GM21786 (cell line): ENCODE data around the gene STIMATE.

Experiments used
- ATAC-seq: cut with Tn5 transposase; IDR thresholded peaks from one replicate; pipeline ENCODE4 v1.9.1; 2021; ENCODE audit not compliant: unreplicated experiment

The STIMATE gene

GRCh38 chr3:52793702-52794611 lies 103.4 kb downstream of the STIMATE start:
- ATAC-seq: no peak

DNA sequence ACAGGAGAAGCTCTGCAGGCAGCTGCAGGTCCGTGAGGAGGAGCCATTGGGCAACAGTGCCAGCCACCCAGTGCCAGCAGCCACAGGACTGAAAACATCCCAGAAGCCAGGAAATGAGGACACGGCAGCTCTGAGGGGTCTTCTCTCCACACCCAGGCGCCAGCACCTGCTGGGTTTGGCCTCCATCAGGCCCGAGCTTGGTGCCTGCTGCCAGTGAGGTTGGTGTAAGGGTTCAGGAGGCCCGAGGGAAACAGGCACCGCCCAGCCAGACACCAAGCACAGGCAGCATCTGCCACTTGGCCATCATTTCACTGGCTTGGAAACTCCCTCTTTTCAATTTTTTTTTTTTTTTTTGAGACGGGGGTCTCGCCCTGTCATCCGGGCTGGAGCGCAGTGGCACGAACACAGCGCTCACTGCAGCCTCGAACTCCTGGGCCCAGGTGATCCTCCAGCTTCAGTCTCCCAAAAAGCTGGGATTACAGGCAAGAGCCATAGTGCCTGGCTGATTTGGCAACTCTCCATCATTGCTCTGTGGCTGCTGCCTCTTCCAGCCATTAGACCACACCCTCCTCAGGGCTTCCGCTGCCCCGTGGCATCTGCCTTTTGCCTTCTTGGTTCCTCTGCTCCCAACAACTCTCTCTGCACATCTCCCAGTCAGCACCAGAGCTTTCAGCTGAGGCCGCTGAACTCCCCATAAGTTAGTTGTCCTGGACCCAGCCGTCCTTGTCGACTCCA lies 104.2 kb downstream of the STIMATE start:
- ATAC-seq: no peak

DNA sequence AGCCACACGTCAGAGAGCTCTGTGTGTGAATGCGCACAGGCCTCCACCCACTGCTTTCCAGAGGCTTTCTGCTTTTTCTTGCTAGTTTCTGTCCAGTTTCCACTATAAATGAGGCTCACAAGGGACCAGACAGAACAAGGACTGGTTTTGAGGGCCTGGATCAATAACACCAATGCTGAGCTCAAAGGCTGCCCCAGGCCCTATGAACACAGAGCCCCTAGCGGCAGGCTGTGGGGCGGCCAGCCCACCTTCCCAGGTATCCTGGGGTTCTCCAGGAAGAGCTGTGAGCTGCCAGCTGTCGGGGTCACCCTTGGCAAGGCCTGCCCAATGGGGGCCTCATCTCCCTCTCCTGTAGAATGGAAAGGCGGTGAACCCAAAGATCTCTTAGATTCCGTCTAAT lies 104.9 kb downstream of the STIMATE start:
- no peak for ATAC-seq

DNA sequence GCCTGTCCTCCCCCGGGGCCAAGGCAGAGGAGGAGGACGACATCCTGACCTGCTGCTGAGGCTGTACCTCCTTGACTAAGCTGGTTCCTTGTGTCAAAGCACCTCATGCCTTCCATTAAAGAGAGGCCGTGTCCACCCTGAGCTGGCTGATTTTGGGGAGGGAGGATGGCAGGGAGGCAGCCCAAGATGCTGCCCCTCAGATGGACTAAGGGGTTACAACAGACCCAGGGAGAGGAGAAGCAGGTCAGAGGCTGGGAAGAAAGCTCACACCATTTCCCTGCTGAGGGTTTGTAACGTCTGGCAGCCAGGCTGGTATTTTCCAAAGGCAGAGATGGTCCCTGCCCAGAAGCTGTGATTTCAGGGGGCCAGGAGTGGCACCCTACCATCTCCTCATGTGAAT lies 105.4 kb downstream of the STIMATE start:
- ATAC-seq: no peak

DNA sequence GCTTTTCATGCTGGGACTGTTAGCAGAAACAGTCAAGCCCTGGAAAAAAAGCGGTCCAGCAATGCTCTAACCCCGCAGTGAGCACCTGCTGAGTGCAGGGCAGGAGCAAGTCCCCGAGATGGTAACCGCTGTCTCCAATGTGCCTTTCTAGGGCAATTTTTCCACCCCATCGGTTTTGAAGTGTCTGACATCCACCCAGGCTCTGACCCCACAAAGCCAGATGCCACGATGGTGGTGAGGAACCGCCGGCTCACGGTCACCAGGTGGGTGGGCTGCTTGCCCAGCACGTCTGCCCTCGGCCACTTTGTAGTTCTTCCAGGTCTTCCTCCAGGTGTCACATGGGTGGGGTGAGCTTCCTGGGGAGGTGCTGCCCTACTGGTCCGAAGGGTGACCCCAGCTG lies 106.0 kb downstream of the STIMATE start:
- no peak for ATAC-seq

DNA sequence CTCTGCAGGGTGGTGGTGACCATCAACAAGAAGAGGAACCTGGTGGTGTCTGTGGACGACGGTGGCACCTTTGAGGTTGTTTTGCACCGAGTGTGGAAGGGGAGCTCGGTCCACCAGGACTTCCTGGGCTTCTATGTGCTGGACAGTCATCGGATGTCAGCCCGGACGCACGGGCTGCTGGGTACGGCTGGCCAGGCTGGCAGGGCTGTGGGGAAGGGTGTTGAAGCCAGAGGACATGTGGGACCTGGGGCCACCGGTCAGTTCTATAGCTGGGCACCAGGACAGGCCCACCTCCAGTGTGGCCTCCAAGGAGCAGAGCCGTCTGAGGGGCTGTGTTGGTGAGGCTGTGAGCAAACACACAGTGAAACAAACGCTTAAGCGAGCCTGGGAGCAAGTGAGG lies 106.6 kb downstream of the STIMATE start:
- ATAC-seq: no peak

GRCh38 chr3:52790337-52790736 lies 107.0 kb downstream of the STIMATE start:
- ATAC-seq: no peak

- ATAC-seq: no peak
Observed at GRCh38 chr3:52789746-52790040, 107.7 kb downstream of the STIMATE start.

- ATAC-seq: no peak
Observed at GRCh38 chr3:52788890-52789745, 108.2 kb downstream of the STIMATE start.

GRCh38 chr3:52787672-52788625 lies 109.4 kb downstream of the STIMATE start:
- no peak for ATAC-seq

- no peak for ATAC-seq
Observed at GRCh38 chr3:52787246-52787645, 110.1 kb downstream of the STIMATE start.
